GM12892 (cell line): ENCODE measurements around the gene CSTB.

Experiments used
- POLR2A ChIP-seq: IDR thresholded peaks from 2 replicates; pipeline ENCODE4 v1.6.1; 2011; ENCODE audit warnings: low read depth, low read length, control low read depth
- POLR2AphosphoS5 ChIP-seq: IDR thresholded peaks from 2 replicates; pipeline ENCODE4 v1.6.1; 2011; ENCODE audit warnings: low read depth, low read length, control low read depth
- TAF1 ChIP-seq: IDR thresholded peaks from 2 replicates; pipeline ENCODE4 v1.6.1; 2011; ENCODE audit warnings: low read depth, mild to moderate bottlenecking, control low read depth, low read length, borderline replicate concordance

DNA sequence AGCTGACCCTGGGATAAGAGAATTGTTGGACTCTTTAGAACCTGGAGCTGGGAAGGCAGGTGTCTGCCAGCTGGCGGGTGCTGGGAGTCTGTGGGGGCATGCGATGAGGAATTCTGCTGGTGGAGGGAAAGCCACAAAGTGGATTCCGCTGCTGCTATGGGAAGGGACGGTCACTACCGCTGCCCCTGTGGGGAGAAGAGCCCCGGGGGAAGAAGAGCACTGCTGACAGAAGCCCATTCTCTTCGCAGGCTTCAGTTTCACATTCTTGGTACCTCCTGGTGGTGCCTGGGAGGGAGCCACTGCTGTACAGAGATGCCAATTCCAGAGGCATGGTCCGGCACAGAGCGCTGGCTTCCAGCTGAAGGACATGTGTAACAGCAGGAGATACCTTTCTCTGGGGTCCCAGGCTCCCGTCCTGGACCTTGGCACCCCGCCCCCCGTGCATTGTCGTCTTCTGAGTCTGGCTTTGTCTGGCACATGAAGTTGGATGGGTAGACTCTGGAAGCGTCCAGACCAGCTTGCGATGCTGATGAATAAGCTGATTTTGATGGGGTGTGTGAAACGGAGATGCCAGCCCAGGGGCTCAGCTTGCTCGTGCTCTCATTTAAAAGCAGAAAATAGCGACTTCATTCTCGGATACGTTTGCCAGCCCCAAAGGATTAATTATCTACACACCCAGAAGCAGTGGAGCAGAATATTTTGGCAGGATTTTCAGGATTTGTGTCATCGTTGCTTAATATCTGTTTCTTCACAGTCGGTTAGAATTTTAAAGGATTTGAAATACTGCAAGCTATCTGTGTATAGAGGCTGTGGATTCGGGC lies 44.0 kb downstream of the CSTB start:
- TF ChIP-seq POLR2A (no peak), POLR2AphosphoS5 (no peak), TAF1 (no peak)
